ENCODE results near the gene CLTC. TPM values are rescaled to one million over a fixed set of nuclear protein-coding genes. Genes with fewer than 3 reads are reported as not detected.

Gene CLTC
- total and polyA plus RNA-seq, 2 of the 8 experiments (the other 6 are each of a cell fraction or from before 2014, with no cell fraction given), result 175 to 283 TPM

DNA sequence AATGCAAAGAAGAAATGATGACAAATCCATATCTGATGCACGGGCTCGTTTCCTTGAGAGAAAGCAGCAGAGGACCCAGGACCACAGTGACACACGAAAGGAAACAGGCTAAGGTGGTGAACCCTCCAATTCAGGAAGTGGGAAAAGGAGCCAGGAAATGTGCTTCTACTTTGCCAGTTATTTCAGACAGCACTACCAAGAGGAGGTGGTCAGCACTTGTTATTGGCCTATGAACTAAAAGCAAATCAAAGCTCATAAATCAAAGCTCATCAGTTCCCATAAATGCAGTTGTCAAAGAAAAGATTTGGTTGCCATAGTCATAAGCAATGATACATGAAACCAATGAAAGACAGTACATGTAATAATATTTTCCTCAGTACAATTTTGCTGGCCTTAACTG, 12.6 kb upstream of the CLTC start:
- H2BK120ac ChIP-seq (replicated peaks; ENCODE audit: low read depth, low read length), result no peak overlapping the region
- CTCF ChIA-PET (ENCODE audit: partially characterized antibody), result interaction anchor here (0.6 to 2.0 kb wide), 8 partner anchors 10 to 938 kb away, joined by 3 to 15 read pairs (median 4); partner anchors contain the start of gene CLTC
- no peak for FAIRE-seq
- H3K79me2 ChIP-seq (ENCODE audit: control insufficient read depth in 1 of 2, insufficient read depth in 2 of 2, low read length in 2 of 2), result no peaks in the 10 kb centered on the region
- H2BK12ac ChIP-seq (ENCODE audit: low read depth, low read length), result no peak overlapping the region
- no peaks in the 10 kb centered on the region for H3K9me3 ChIP-seq (ENCODE audit: insufficient read depth in 2 of 2, low read depth in 1 of 2, low read length in 1 of 2)
- H3K27me3 ChIP-seq (replicated peaks in 1 of 4; ENCODE audit: control insufficient read depth in 3 of 4, extremely low read depth in 1 of 4, insufficient read depth in 3 of 4, low read length in 3 of 4), result no peaks in the 10 kb centered on the region
- POLR2A ChIA-PET (ENCODE audit: partially characterized antibody), result interaction anchor here (4.8 kb wide), 1 partner anchor 12 kb away, joined by 25 read pairs; the partner anchor contains the start of gene CLTC
- no peak overlapping the region for H3K18ac ChIP-seq (ENCODE audit: extremely low read depth, low read length)
- H3K4me1 ChIP-seq (replicated peaks in 1 of 4; ENCODE audit: control insufficient read depth in 3 of 4, insufficient read depth in 4 of 4, low read length in 3 of 4), result no peaks in the 10 kb centered on the region
- WGBS, 2 experiments (ENCODE audit: extremely low coverage in 1 of 2, insufficient coverage in 1 of 2, insufficient read length in 1 of 2, insufficient replicate concordance in 2 of 2, low coverage in 1 of 2, low lambda C conversion rate in 2 of 2, missing lambda C conversion rate in 1 of 2), result 93% methylated on average over 3 of the region's 3 CpGs; no CpG with 5 or more reads in 1 of the 2 experiments
- H3K23ac ChIP-seq (ENCODE audit: insufficient read length), result no peak overlapping the region
- no peak overlapping the region for H4K91ac ChIP-seq (replicated peaks; ENCODE audit: insufficient read length, low read length)
- no peak overlapping the region for H2BK20ac ChIP-seq (ENCODE audit: low read length)
- no peak for DNase-seq (ENCODE audit: low read depth in 1 of 2, low spot score in 2 of 2)
- no peak overlapping the region for H3K27ac ChIP-seq (ENCODE audit: low read depth, low read length)
- no peak overlapping the region for H2AK5ac ChIP-seq (ENCODE audit: low read depth, low read length)
- peaks cover 2% of the 10 kb centered on the region; the same call in 1 of the 2 replicates for H3K79me1 ChIP-seq (ENCODE audit: low read depth, low read length)
- peaks cover 2% of the 10 kb centered on the region; the same call in 1 of the 2 replicates for H3K23me2 ChIP-seq (ENCODE audit: low read depth, low read length)
- no peak overlapping the region for H3K56ac ChIP-seq (replicated peaks; ENCODE audit: insufficient read length, low read depth, low read length)
- no peak overlapping the region for H4K8ac ChIP-seq (ENCODE audit: extremely low read depth, insufficient read depth, low read length)
- H2BK15ac ChIP-seq (ENCODE audit: low read length), result no peak overlapping the region
- peaks cover 0 to 3% of the 10 kb centered on the region in 2 experiments for H4K20me1 ChIP-seq (replicated peaks in 1 of 2; ENCODE audit: control insufficient read depth in 1 of 2, insufficient read depth in 2 of 2, low read length in 2 of 2)
- H3K4me3 ChIP-seq (ENCODE audit: extremely low read depth in 1 of 4, insufficient read depth in 2 of 4, low read depth in 3 of 4, low read length in 4 of 4), result no peak overlapping the region
- no peak overlapping the region for H3K9ac ChIP-seq (replicated peaks in 1 of 4; ENCODE audit: extremely low read depth in 1 of 4, low read depth in 3 of 4, low read length in 3 of 4)
- H4K5ac ChIP-seq (ENCODE audit: insufficient read length, low read depth, low read length), result no peak overlapping the region
- TF ChIP-seq ASH2L (IDR thresholded peaks at IDR 0.05; ENCODE audit: low read length), result no peak
- TF ChIP-seq SIRT6 (IDR thresholded peaks at IDR 0.05; ENCODE audit: low read length), result no peak
- no peak for TF ChIP-seq EP300 (IDR thresholded peaks at IDR 0.05; ENCODE audit: borderline replicate concordance in 1 of 2, low read depth in 2 of 2, low read length in 2 of 2)
- no peak for TF ChIP-seq POU5F1 (IDR thresholded peaks at IDR 0.05; ENCODE audit: low read depth, low read length)
- TF ChIP-seq EZH2 (IDR thresholded peaks at IDR 0.05; ENCODE audit: low read depth, low read length, severe bottlenecking), result no peak
- TF ChIP-seq SAP30 (IDR thresholded peaks at IDR 0.05; ENCODE audit: insufficient read depth, insufficient replicate concordance, low read length), result no peak
- TF ChIP-seq TCF12 (IDR thresholded peaks at IDR 0.05; ENCODE audit: low read depth, low read length), result no peak
- no peak overlapping the region for H2BK5ac ChIP-seq (ENCODE audit: low read depth, low read length)
- no peak overlapping the region for H3K14ac ChIP-seq (ENCODE audit: insufficient read length)
- H3K4ac ChIP-seq (replicated peaks; ENCODE audit: insufficient read length, low read depth, low read length), result no peak overlapping the region
- H3K36me3 ChIP-seq (ENCODE audit: control insufficient read depth in 2 of 4, insufficient read depth in 4 of 4, low read length in 3 of 4), result peaks cover 0 to 50% (median 16%) of the 10 kb centered on the region in 4 experiments; a peak in 6 of 8 replicates
- H2AFZ ChIP-seq (ENCODE audit: low read length), result no peak overlapping the region
- H3K4me2 ChIP-seq (ENCODE audit: insufficient read depth in 1 of 2, low read depth in 2 of 2, low read length in 2 of 2), result no peak overlapping the region

All from H1 (cell line).